Activated CD8-positive, alpha-beta T cell treated with anti-CD3 and anti-CD28 coated beads, Interleukin-2, amount 10 ng/mL, durations not matched to agents 7 days and 5 days (primary cell): ENCODE measurements around the gene SLC16A11. TPM values are rescaled to one million over a fixed set of nuclear protein-coding genes. Genes with fewer than 3 reads are reported as not detected.
A peak's percentile ranks its signal among the peaks of the same experiment; 100 is the strongest.

Source experiments
- ATAC-seq: fragments of 150-1000 bp; cut with Tn5 transposase; one replicate; pipeline ENCODE4 v1.10.0; 2021; ENCODE audit warnings: moderate library complexity
- CTCF ChIA-PET: fragments of 350-600 bp; sonication (Branson Sonifier 250); formaldehyde crosslinking; loops from one replicate; lab custom pipeline; 2021; ENCODE audit warnings: antibody characterized with exemption; lab: Charles Lee
- POLR2A ChIA-PET: fragments of 350-600 bp; sonication (Branson Sonifier 250); formaldehyde crosslinking; loops from one replicate; lab custom pipeline; 2021; ENCODE audit warnings: antibody characterized with exemption; lab: Charles Lee
- DNase-seq: peaks from one replicate; pipeline ENCODE4 v3.0.0-alpha.2; 2020
- H3K27ac Mint-ChIP-seq: one replicate; pipeline ENCODE4 v1.8.0; 2021; ENCODE audit warnings: mild to moderate bottlenecking, mixed read lengths
- H3K27me3 Mint-ChIP-seq: one replicate; pipeline ENCODE4 v1.8.0; 2021; ENCODE audit warnings: low read depth, mixed read lengths
- H3K36me3 Mint-ChIP-seq: one replicate; pipeline ENCODE4 v1.8.0; 2021; ENCODE audit warnings: low read depth, mixed read lengths
- H3K4me1 Mint-ChIP-seq: one replicate; pipeline ENCODE4 v1.8.0; 2021; ENCODE audit warnings: low read depth, mixed read lengths
- H3K4me3 Mint-ChIP-seq: one replicate; pipeline ENCODE4 v1.8.0; 2021; ENCODE audit warnings: mild to moderate bottlenecking, mixed read lengths
- H3K9me3 Mint-ChIP-seq: one replicate; pipeline ENCODE4 v1.8.0; 2022; ENCODE audit warnings: mixed read lengths; ENCODE audit not compliant: insufficient read depth
- total RNA-seq, 2 experiments: library from RNA; stranded (reverse); gene quantifications; one replicate each; pipeline ENCODE4 v1.2.3, GENCODE V29; 2021

Gene SLC16A11
- total RNA-seq, 2 experiments from 2014 or later: 0.34 to 0.39 TPM

- H3K27ac Mint-ChIP-seq: peak overlapping the region; percentile 79
- POLR2A ChIA-PET: interaction anchor here (0.9 to 7.0 kb wide), 3 partner anchors 9 to 19 kb away, joined by 3 to 61 read pairs (median 16); partner anchors contain the start of gene SLC16A13
- DNase-seq (peak; percentile 95), ATAC-seq (peak; percentile 82)
- H3K36me3 Mint-ChIP-seq: no peaks in the 10 kb centered on the region
- H3K4me1 Mint-ChIP-seq: peaks cover 64% of the 10 kb centered on the region
- peaks cover 2% of the 10 kb centered on the region for H3K27me3 Mint-ChIP-seq
- peak overlapping the region; percentile 51 for H3K4me3 Mint-ChIP-seq
- H3K9me3 Mint-ChIP-seq: no peaks in the 10 kb centered on the region
- CTCF ChIA-PET: interaction anchor here (0.8 to 6.1 kb wide), 7 partner anchors 8 to 113 kb away, joined by 3 to 71 read pairs (median 52); partner anchors contain the start of genes RNASEK and SLC16A13
These were observed 20.1 kb downstream of the SLC16A11 start for GRCh38 chr17:7023576-7024401.

GRCh38 chr17:7022781-7023571 is 20.9 kb downstream of the SLC16A11 start, which contains the start of gene BCL6B:
BCL6B (plus strand) TSS chr17:7023050; CDS start chr17:7023672, 622 bp downstream.
- ChIA-PET CTCF (interaction anchor here (0.7 to 6.1 kb wide), 16 partner anchors 7 to 179 kb away, joined by 3 to 71 read pairs (median 10); partner anchors contain the start of genes RNASEK, SLC16A11 and SLC16A13), POLR2A (interaction anchor here (0.6 to 7.0 kb wide), 6 partner anchors 8 to 267 kb away, joined by 3 to 61 read pairs (median 10); partner anchors contain the start of genes RNASEK and SLC16A13)
- peak within 1 kb of the TSS; percentile 51 for H3K4me3 Mint-ChIP-seq
- peaks cover 65% of the 10 kb centered on the region for H3K4me1 Mint-ChIP-seq
- no peaks in the 10 kb centered on the region for H3K9me3 Mint-ChIP-seq
- H3K36me3 Mint-ChIP-seq: peaks cover 2% of the 10 kb centered on the region
- ATAC-seq (no peak), DNase-seq (no peak)
- peak within 1 kb of the TSS; percentile 79 for H3K27ac Mint-ChIP-seq
- peaks cover 2% of the 10 kb centered on the region for H3K27me3 Mint-ChIP-seq

- peak overlapping the region; percentile 55 for H3K27ac Mint-ChIP-seq
- H3K9me3 Mint-ChIP-seq: no peaks in the 10 kb centered on the region
- ChIA-PET CTCF (interaction anchor here (0.5 to 6.1 kb wide), 33 partner anchors 8 to 1949 kb away, joined by 3 to 71 read pairs (median 6); partner anchors contain the start of genes ACAP1, RNASEK, SLC16A11 and SLC16A13), POLR2A (interaction anchor here (0.6 to 7.0 kb wide), 7 partner anchors 10 to 266 kb away, joined by 3 to 61 read pairs (median 4); partner anchors contain the start of genes RNASEK and SLC16A13)
- ATAC-seq (peak; percentile 74), DNase-seq (peak; percentile 86)
- H3K4me3 Mint-ChIP-seq: peak overlapping the region; percentile 8
- peaks cover 2% of the 10 kb centered on the region for H3K27me3 Mint-ChIP-seq
- H3K36me3 Mint-ChIP-seq: peaks cover 10% of the 10 kb centered on the region
- H3K4me1 Mint-ChIP-seq: peaks cover 73% of the 10 kb centered on the region
These were observed 21.7 kb downstream of the SLC16A11 start for GRCh38 chr17:7021993-7022778.

- ChIA-PET POLR2A (interaction anchor here (1.1 to 7.0 kb wide), 6 partner anchors 8 to 112 kb away, joined by 4 to 61 read pairs (median 6); partner anchors contain the start of genes RNASEK and SLC16A13), CTCF (interaction anchor here (0.5 to 6.1 kb wide), 30 partner anchors 8 to 1950 kb away, joined by 3 to 71 read pairs (median 7); partner anchors contain the start of genes ACAP1, RNASEK, SLC16A11 and SLC16A13)
- Mint-ChIP-seq H3K27me3 (peaks cover 2% of the 10 kb centered on the region), H3K9me3 (no peaks in the 10 kb centered on the region), H3K36me3 (peaks cover 15% of the 10 kb centered on the region), H3K4me1 (peaks cover 84% of the 10 kb centered on the region), H3K27ac (no peak overlapping the region), H3K4me3 (no peak overlapping the region)
- DNase-seq (no peak), ATAC-seq (no peak)
These were observed 22.8 kb downstream of the SLC16A11 start for GRCh38 chr17:7020894-7021664.

- ATAC-seq (no peak), DNase-seq (no peak)
- peaks cover 15% of the 10 kb centered on the region for H3K36me3 Mint-ChIP-seq
- no peak overlapping the region for H3K27ac Mint-ChIP-seq
- H3K4me1 Mint-ChIP-seq: peaks cover 90% of the 10 kb centered on the region
- H3K9me3 Mint-ChIP-seq: no peaks in the 10 kb centered on the region
- ChIA-PET CTCF (interaction anchor here (1.2 to 6.1 kb wide), 9 partner anchors 16 to 316 kb away, joined by 3 to 71 read pairs (median 31); partner anchors contain the start of genes ACAP1, SLC16A11 and SLC16A13), POLR2A (interaction anchor here (0.6 to 7.0 kb wide), 3 partner anchors 13 to 179 kb away, joined by 5 to 61 read pairs (median 6); partner anchors contain the start of gene SLC16A13)
- H3K4me3 Mint-ChIP-seq: no peak overlapping the region
- peaks cover 2% of the 10 kb centered on the region for H3K27me3 Mint-ChIP-seq
These were observed 23.9 kb downstream of the SLC16A11 start for GRCh38 chr17:7019839-7020519.

GRCh38 chr17:7019367-7019766 is 24.5 kb downstream of the SLC16A11 start:
- ChIA-PET POLR2A (interaction anchor here (0.6 to 1.4 kb wide), 2 partner anchors 16 to 180 kb away, joined by 5 to 8 read pairs; partner anchors contain the start of gene SLC16A13), CTCF (interaction anchor here (1.2 to 6.1 kb wide), 4 partner anchors 17 to 108 kb away, joined by 4 to 71 read pairs (median 45); partner anchors contain the start of genes SLC16A11 and SLC16A13)
- Mint-ChIP-seq H3K4me1 (peaks cover 85% of the 10 kb centered on the region), H3K27me3 (peaks cover 2% of the 10 kb centered on the region), H3K4me3 (no peak overlapping the region), H3K27ac (no peak overlapping the region), H3K36me3 (peaks cover 16% of the 10 kb centered on the region), H3K9me3 (no peaks in the 10 kb centered on the region)
- ATAC-seq (no peak), DNase-seq (no peak)

GRCh38 chr17:7018331-7018964 is 25.4 kb downstream of the SLC16A11 start:
- CTCF ChIA-PET: interaction anchor here (0.7 to 6.1 kb wide), 3 partner anchors 22 to 104 kb away, joined by 3 to 71 read pairs (median 31); partner anchors contain the start of gene SLC16A11
- DNase-seq: no peak
- Mint-ChIP-seq H3K36me3 (peaks cover 25% of the 10 kb centered on the region), H3K4me3 (no peak overlapping the region), H3K27ac (peak overlapping the region; percentile 99), H3K27me3 (peaks cover 2% of the 10 kb centered on the region), H3K4me1 (peaks cover 83% of the 10 kb centered on the region), H3K9me3 (no peaks in the 10 kb centered on the region)
- ATAC-seq: no peak
- POLR2A ChIA-PET: interaction anchor here (1.4 kb wide), 1 partner anchor 17 kb away, joined by 8 read pairs; the partner anchor contains the start of gene SLC16A13

- ChIA-PET POLR2A (interaction anchor here (1.4 kb wide), 1 partner anchor 18 kb away, joined by 8 read pairs; the partner anchor contains the start of gene SLC16A13), CTCF (interaction anchor here (0.7 kb wide), 1 partner anchor 23 kb away, joined by 3 read pairs; no protein-coding TSS in a partner anchor)
- peaks cover 79% of the 10 kb centered on the region for H3K4me1 Mint-ChIP-seq
- H3K9me3 Mint-ChIP-seq: no peaks in the 10 kb centered on the region
- H3K4me3 Mint-ChIP-seq: peak overlapping the region; percentile 80
- peaks cover 28% of the 10 kb centered on the region for H3K36me3 Mint-ChIP-seq
- peaks cover 2% of the 10 kb centered on the region for H3K27me3 Mint-ChIP-seq
- peak; percentile 52 for DNase-seq
- ATAC-seq: no peak
- peak overlapping the region; percentile 99 for H3K27ac Mint-ChIP-seq
These were observed 26.1 kb downstream of the SLC16A11 start for GRCh38 chr17:7017827-7018200.
